ENCODE measurements around the gene GAS2.

GAS2 gene

DNA sequence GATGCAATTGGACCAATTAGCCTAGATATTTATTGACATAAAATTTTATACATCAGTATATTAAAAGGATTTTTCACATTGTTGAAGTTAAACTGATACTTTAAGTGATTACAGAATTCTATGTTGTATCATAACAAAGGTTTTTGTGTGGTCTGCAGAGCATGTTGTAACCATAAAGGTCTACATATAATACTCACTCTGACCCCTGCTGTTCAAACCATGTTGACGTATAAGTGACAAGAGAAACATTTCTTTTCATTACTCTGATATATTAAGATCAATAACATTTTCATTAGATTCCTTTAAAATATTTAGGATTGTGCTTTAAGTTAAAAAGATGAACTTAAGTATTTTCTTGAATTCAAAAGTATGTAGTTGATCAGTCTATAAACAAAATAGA is 63.9 kb downstream of the GAS2 start:
- DNase-seq: no peak

GRCh38 chr11:22732588-22732987 is 66.2 kb downstream of the GAS2 start:
- DNase-seq: no peak

DNA sequence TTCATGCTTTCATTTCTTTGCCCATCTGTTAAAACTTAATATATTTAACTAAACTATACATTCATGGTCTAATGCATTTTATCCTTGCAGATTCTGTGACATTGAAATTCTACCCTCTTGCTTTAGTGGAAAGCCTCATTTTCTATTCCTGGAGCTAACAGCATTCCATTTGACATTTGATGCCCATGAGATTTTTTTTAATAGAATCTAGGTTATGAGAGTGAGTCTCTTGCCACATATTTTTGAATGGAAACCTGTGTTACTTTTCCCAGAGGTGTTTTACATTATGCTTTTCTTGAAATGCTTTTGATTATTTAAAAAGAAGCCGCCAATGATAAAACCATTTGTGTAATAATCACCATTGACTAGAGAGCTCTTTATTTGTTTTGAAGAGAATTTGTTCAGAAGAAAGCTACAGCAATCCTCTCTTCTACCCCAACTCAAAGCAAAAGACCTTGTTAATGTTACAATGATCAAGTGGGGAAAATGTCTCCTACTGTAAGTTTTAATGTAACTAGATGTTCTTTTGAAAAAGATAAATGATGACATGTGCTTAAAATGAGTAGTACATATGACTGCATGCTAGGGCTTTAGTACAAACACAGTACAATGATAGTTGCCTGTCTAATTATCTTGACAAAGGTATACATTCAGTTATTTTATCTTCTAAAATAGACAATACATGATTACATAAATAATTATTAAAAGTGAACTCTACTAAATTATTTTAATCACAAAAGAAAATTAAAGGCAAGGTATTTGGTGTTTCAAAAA is 67.3 kb downstream of the GAS2 start:
- DNase-seq: no peak

- DNase-seq: no peak
Measured at GRCh38 chr11:22734628-22735345, 68.4 kb downstream of the GAS2 start.

DNA sequence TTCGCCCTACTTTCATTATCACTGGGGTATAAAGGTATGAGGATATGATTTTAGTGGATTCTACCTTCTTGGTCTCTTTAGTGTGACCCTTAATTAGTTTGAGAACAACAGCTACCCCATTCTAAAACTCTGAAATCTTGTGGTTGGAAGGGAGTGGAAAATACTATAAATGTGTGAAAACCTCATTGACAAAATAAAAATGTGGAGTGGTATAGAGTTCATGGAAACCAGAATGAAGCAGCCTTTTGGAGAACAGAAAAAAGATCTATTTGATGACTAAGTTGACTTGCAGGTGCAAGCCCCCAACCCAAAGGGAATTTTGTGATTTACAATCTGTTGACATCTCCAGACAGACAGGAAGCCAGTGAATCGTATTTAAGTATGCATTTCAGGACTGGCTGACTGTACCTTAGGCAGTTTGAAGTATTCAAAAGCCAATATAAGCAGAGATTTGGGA is 75.8 kb downstream of the GAS2 start:
- DNase-seq: no peak

DNA sequence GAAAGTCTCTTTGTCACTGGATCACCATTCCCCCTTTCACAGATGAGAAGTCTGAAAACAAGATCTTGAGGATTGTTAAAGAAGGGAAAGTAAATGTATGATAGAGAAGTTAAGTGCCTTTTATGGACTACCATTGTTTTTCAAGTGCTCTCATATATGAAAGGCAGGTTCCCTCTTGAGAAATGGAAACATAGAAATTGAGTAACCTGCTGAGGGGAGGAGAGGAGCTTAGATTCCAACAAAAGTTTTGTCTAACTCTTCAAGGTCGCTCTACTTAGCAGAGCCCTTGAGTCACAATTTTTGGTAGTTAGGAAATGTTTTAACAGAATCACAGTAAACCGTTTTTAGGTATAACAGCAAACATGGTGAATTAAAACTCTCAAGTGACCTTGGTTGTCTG is 83.1 kb downstream of the GAS2 start:
- DNase-seq: no peak

DNA sequence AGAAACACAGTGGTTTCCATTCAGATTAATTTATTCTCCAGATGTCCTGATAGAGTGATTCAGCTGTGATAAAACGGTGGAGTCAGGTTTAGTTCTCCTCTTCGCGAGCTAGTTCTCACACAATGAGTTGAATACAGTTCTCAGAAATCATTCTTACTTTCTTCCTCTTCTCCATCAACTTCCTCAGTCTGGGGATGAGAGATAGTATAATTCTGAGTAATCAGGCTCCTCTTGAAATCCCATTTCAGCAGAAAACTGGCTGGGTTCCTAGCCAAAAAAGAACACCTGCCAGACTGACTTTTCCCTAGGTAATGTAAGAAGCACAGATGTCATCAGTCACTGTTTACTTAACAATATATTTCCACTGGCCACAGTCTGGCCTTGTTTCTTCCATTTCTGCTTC is 86.5 kb downstream of the GAS2 start:
- no peak for DNase-seq

- no peak for DNase-seq
Measured at GRCh38 chr11:22753416-22753815, 87.0 kb downstream of the GAS2 start.

GRCh38 chr11:22761066-22761465 is 94.7 kb downstream of the GAS2 start:
- DNase-seq: no peak

- DNase-seq: no peak
Measured at GRCh38 chr11:22763166-22763565, 96.8 kb downstream of the GAS2 start.

DNA sequence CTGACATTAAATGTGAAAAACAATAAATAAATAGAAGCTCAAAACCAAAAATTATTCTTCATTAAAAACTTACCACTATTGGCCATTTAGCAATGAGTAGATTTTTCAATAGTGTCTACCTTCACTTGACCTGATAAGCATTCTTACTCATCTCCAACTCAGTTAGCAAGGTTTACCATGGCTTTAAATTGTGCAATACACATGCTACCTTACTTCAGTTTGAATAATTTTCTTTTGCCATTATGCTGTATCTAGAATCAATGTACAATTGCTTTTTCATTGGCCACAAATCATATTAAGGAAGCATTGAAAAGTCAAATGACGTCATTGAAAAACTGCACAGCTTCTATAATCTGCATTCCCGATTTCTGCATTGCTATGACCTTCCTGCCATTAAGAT is 98.3 kb downstream of the GAS2 start:
- DNase-seq: no peak

GRCh38 chr11:22768281-22768680 is 101.9 kb downstream of the GAS2 start:
- no peak for DNase-seq

DNA sequence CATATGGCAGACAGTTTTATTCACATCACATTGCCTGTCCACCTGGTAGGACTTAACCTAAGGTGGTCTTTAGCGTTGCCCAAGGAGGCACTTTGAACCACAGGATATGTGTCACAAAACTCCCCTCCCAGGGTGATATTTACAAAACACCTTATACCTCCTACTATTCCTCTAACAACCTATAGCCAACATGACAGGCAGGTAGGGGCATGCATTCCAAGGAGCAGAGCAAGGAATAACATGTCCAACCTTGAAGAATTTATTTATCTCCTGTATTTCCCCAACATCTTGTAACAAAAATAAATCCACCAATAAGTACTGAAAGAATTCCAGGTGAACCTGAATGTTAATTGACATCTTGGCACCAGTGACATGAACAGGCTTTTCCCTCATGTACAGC is 102.7 kb downstream of the GAS2 start:
- no peak for DNase-seq

DNA sequence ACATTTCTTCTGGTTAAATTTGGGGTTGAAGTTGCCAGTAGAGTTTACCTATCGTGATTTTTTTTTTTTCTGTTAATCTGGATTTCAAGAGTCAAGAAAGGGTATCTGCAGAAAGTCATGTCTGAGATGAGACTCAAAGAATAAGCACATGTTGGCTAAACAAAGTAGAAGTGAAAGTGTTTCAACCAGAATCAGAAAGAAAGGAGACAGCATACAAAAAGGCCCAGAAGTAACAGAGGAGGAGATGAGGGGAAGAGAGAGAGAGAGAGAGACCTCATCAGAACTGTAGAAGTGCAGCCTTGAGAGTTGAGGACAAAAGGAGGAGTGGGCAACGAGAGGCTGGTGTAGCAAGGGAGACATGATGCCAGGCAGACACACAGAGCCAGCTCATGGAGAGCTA is 108.3 kb downstream of the GAS2 start:
- no peak for DNase-seq

- no peak for DNase-seq
Measured at GRCh38 chr11:22775248-22775647, 108.8 kb downstream of the GAS2 start.

DNA sequence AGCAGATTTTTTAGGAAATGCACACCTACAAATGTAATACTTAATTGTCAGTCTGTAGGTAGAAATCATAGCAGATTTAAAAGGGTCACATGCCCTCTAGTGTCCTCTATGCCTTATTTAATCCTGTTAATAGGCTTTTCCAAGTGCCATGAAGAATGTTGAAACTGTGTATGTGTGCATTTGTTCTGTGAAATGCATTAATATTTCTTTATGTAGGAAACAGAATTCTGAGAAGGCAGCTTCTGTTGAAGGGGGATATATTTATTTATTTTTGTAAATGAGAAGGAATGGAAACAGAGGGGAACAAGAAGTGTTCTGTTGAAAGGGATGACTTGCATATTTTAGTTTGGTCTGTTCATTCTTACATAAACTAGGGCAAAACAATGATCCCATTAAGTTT is 112.2 kb downstream of the GAS2 start:
- DNase-seq: no peak

DNA sequence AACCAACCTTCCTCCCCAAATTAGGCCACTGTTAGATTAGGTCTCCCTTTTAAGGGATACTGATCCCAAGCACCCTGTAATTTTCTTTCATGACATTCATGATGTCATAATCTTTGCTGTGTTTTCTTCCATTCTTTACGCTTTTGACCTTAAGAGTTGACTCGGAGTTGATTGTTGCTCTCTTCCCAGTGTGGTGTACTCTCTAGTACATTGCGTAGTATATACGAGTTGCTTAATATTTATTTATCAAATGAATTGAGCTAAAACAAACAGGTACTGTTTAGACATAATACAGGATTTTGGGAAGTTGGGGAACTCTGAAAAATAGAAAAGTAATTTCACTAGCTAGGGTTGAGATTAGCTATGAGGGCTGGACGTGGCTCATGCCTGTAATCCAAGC is 113.4 kb downstream of the GAS2 start:
- DNase-seq: no peak

DNA sequence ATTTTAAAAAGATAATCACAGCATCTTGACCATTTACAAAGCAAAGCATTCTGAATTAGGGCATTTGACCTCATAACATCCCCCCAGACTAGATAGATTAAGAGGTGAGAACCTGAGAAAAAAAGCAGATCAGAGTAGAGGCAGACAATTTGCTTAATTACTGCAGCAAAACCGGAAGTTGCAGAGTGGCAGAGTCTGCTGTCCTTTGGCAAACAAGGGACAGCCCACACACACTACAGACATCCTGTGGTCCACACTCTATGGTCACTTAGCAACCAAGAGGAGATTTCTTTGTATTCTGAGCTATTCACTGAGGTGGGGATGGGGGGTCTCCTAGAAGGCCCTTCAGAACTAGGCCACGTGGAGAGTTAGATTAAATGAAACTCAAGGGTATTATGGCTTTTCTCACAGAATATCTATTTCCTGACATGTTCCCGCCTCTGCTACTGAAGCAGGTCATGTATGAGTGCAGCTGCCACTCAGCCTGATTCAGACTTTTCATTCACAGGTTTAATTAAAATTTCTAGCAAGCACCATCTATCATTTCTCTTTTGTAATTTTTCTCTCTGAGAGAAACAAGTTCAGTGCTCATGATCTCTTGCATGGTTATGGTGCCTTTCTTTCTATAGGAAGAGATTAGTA is 114.7 kb downstream of the GAS2 start:
- DNase-seq: no peak

DNA sequence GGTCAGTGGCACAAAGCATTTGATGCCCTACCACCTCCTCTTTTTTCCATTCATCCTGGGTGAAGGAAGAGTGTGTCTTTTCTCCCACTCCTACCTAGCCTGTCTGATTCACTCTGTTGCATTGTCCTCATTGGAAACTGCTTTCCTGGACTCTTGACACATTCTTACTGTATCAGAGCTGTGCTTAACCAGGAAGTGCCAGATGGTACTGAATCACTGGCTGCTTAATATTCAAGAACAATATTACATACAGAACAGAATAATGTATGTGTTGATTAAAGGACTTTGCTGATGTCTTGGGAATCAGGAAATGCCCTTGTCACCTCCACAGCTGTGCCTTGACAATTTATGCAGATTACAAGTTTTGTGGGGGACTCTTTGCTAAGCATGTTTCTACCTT is 118.8 kb downstream of the GAS2 start:
- no peak for DNase-seq

GRCh38 chr11:22786475-22786874 is 120.1 kb downstream of the GAS2 start:
- no peak for DNase-seq

GRCh38 chr11:22787055-22787454 is 120.6 kb downstream of the GAS2 start:
- no peak for DNase-seq

GRCh38 chr11:22787551-22788162 is 121.2 kb downstream of the GAS2 start:
- no peak for DNase-seq

DNA sequence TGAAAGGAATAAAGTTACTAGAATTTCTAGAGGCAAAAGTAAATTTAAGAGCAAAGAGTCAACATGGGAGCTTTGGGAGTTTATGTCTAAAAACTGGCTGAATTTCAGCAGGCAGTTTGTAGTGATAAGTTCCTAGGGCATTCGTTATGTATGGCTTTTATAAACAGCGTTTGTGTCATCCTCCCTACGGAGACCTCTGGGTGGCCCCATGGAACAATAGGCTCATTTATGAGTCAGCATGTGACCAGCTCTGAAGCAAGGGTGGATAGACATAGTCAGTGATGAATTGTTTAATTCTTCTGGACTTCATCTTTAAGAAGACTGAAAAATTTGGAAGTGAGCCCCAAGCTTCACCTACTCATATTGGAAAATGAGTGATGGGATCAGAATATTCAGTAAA is 126.1 kb downstream of the GAS2 start:
- DNase-seq: no peak

- no peak for DNase-seq
Measured at GRCh38 chr11:22795914-22796313, 129.5 kb downstream of the GAS2 start.

Measured in stimulated activated CD4-positive, alpha-beta T cell treated with anti-CD3 and anti-CD28 coated beads, Interleukin-12 subunit alpha, Interleukin-12 subunit beta, amount 100 ng/mL, for 4 hours (primary cell).